ENCODE results near the gene SNAPIN.

Gene SNAPIN

GRCh38 chr1:153678519-153679336 lies 20.2 kb downstream of the SNAPIN start, which contains the start of gene NPR1:
NPR1 (plus strand) TSS chr1:153678688; CDS start chr1:153679109, 421 bp downstream.
- no peak for DNase-seq (ENCODE audit: low read depth)

DNA sequence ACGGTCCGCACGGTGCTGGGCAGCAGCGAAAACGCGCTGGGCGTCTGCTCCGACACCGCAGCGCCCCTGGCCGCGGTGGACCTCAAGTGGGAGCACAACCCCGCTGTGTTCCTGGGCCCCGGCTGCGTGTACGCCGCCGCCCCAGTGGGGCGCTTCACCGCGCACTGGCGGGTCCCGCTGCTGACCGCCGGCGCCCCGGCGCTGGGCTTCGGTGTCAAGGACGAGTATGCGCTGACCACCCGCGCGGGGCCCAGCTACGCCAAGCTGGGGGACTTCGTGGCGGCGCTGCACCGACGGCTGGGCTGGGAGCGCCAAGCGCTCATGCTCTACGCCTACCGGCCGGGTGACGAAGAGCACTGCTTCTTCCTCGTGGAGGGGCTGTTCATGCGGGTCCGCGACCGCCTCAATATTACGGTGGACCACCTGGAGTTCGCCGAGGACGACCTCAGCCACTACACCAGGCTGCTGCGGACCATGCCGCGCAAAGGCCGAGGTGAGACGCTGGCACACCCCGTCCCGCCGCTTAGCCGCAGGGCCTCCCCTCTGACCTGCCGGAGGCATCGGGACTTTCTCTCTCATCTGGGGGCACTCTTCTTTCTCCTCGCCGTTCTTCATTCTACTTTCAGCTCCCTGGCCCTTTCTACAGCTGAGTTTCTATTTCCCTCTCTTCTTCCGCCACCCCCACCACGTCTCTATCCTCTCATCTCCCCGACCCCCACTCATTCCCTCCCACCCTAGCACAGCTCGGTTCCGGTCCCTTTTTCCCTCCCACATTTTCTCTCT lies 21.0 kb downstream of the SNAPIN start:
- no peak for DNase-seq (ENCODE audit: low read depth)

- no peak for DNase-seq (ENCODE audit: low read depth)
Observed at GRCh38 chr1:153680120-153680403, 21.6 kb downstream of the SNAPIN start.

GRCh38 chr1:153682730-153683129 lies 24.2 kb downstream of the SNAPIN start:
- no peak for DNase-seq (ENCODE audit: low read depth)

DNA sequence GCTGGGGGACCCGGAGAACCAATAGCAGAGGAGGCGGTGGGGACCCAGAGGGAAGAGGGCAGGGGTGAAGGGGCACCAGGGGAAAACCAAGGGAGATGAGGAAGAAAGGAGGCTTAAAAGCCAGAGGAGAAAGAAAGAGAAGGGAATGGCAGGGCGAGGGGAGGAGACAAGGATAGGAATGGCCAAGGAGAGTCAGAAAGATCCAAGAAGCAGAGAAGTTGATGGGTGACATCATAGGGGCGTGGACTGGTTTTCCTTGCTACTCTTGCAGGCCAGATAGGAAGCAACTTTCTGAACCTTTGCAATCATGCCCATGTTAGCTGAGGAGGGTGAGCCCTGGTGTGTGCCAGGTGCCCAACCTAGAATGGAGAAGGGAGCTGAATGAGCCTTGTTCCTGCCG lies 25.4 kb downstream of the SNAPIN start:
- DNase-seq (ENCODE audit: low read depth): no peak

DNA sequence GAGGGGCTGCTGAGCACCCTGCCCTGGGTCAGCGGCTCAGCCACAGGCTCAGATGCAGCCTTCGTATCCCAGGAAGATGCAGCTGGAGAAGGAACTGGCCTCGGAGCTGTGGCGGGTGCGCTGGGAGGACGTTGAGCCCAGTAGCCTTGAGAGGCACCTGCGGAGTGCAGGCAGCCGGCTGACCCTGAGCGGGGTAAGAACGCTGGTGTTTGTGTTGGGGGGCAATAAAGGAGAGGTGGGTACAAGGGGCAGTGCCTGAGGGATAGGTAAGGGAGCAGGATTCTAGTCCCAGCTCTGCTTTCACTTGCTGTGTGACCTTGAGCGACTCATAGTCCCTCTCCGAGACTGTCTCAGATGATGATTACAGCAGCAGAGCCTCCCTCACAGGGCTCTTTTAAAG lies 26.4 kb downstream of the SNAPIN start:
- DNase-seq (ENCODE audit: low read depth): no peak

DNA sequence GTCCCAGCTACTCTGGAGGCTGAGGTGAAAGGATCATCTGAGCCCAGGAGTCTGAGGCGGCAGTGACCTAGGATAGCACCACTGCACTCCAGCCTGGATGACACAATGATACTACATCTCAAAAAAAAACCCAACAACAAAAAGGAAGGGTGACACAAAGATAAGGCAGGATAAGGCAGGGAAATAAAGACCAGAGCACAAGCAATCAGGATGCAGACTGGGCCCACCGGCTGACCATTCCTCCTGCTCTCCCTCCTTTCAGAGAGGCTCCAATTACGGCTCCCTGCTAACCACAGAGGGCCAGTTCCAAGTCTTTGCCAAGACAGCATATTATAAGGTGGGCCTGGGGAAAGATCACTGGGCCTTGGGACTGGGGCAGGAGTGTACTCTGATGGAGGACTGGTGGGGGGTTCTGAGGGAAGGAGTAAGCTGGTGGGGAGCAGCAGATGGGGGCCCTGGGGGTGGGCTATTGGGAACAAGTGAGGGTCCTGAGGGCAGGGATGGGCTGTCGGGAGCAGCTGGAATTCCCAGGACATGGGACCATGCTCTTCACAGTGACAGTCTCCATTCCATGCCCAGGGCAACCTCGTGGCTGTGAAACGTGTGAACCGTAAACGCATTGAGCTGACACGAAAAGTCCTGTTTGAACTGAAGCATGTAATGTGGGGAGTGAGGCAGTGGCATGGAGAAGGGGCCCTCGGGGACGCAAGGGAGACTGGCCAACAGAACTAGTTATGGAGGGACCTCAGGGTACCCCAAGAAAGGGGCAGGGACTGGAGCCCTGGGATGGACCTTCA lies 27.2 kb downstream of the SNAPIN start:
- no peak for DNase-seq (ENCODE audit: low read depth)

GRCh38 chr1:153687346-153688125 lies 29.0 kb downstream of the SNAPIN start:
- DNase-seq (ENCODE audit: low read depth): no peak

GRCh38 chr1:153688276-153688675 lies 29.8 kb downstream of the SNAPIN start:
- DNase-seq (ENCODE audit: low read depth): no peak

- no peak for DNase-seq (ENCODE audit: low read depth)
Observed at GRCh38 chr1:153688736-153689328, 30.3 kb downstream of the SNAPIN start.

- DNase-seq (ENCODE audit: low read depth): no peak
Observed at GRCh38 chr1:153693466-153693865, 35.0 kb downstream of the SNAPIN start.

DNA sequence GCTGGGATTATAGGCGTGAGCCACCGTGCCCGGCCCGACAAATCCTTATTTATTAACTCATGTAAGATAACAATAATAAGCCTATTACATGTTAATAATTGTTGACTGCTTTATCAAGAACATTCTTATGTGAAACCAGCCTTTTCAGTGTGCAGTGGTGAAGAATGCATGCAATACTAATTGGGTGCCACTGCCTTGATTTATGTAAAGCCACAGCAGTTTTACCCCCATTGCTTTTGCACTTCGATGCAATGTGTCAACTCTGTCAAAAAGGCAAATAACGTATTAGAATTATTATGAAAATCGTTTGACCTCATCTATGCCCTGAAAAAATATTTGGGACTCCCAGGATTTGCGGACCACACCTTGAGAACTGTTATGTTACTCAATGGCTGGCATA lies 38.2 kb downstream of the SNAPIN start:
- DNase-seq (ENCODE audit: low read depth): no peak

- DNase-seq (ENCODE audit: low read depth): no peak
Observed at GRCh38 chr1:153697191-153698019, 38.9 kb downstream of the SNAPIN start.

GRCh38 chr1:153698020-153698922 lies 39.8 kb downstream of the SNAPIN start:
- DNase-seq (ENCODE audit: low read depth): no peak

DNA sequence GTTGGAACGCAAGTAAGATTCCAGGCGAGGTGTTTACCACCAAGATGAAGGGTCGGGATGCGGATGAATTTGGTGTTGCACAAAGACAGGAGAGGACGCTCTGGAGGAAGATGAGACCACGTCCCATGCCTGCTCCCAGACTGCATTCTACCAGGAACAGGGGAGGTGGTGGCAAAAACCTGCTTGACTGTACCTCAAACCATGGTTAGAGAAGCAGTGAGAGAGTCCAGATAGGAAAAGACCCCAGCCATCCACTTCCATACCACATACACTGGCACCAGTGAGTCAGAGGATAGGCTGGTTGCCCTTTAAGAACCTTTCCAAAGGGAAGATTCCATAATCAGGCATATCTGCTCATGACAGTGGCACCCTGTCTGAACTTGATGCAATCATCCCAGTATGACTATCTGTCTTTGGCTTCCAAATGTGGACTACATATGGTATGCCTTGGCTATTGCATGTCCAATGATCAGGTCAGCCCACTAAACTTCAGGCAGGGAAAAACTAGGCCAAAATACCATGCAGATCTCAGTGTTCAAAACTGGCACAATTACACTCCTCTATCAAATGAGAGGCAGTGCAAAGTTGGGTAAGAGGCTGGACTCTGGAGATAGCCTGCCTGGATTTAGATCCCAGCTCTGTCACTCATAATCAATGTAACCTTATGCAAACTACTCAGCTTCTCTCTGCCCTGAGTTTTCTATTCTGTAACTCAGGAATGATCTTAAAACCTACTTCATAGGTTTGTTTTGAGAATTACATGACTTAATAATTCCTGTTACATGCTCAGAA lies 40.6 kb downstream of the SNAPIN start:
- no peak for DNase-seq (ENCODE audit: low read depth)

DNA sequence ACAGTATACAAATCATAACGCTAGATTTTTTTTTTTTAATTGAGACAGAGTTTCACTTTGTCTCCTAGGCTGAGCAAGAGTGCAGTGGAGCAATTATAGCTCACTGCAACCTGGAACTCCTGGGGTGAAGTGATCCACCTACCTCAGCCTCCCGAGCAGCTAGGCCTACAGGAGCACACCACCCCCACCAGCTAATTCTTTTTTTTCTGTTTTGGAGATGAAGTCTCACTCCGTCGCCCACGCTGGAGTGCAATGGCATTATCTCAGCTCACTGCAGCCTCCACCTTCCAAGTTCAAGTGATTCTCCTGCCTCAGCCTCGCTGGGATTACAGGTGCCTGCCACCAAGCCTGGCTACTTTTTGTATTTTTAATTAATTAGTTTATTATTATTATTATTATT lies 41.3 kb downstream of the SNAPIN start:
- no peak for DNase-seq (ENCODE audit: low read depth)

GRCh38 chr1:153705484-153705883 lies 47.0 kb downstream of the SNAPIN start:
- no peak for DNase-seq (ENCODE audit: low read depth)

DNA sequence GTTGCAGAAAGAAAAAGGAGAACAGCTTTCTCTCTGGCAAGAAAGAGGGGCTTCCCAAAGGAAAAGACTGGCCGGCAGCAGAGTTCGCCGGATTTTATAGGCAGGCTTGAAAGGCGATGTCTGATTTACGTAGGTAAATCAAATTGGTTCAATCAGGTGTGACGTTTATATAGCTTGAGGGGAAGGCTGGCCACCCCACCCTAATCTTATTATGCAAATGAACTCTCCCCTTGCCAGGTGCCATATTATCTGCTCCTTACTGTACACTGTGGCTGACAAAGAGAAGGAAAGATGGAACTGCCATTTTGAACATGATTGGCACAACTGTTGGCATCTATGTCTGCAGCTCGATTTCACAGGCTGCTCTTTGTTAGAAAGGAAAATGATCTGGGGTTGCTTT lies 52.5 kb downstream of the SNAPIN start:
- no peak for DNase-seq (ENCODE audit: low read depth)
